ENCODE data around the gene CISH.

GRCh38 chr3:50563867-50564266 lies 47.7 kb downstream of the CISH start:
- TF ChIP-seq CTCF (conservative IDR thresholded peaks at IDR 0.05) (no peak), ZFX (IDR thresholded peaks at IDR 0.05) (no peak)
